Measurements from ENCODE around the gene CNDP2. TPM values are rescaled to one million over a fixed set of nuclear protein-coding genes. Genes with fewer than 3 reads are reported as not detected.

The CNDP2 gene
- polyA plus RNA-seq, 2 of the 4 experiments (the other 2 are of a cell fraction): 93.7 to 106 TPM

DNA sequence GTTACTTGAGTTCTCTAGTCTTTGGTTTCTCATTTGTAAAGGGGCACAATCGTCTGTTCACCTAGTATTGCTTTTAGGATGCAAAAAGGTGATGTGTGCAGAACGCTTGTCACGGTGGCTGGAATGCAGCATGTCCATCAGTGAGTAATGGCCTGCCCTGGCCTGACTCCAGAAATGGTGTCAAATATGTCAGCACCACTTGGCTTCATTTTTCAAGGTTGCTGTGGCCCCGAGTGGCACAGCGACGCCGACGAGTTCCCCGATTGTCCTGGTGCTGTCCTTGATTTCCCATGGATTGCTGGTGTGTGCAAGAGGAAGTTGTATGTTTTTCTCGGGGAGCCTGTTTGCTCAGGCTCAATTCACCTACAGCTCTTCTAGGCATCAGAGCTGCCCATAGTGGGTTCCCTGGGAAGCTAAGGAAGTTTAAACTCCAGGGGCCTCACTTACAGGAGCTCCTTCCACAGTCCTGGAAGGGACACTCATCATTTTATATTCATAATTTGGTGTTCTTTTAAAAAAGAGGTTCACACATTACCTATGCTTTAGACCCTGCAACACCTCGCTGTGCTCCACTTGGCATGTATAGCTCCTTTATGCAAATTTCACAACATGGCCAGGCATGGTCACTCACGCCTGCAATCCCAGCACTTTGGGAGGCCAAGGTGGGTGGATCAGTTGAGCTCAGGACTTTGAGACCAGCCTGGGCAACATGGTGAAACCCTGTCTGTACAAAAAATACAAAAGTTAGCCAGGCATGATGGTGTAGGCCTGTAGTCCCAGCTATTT, 75.9 kb downstream of the CNDP2 start:
- FAIRE-seq: no peak
- Histone ChIP-seq H3K9me3 (no peaks in the 10 kb centered on the region), H3K27ac (no peak overlapping the region), H3K4me3 (no peak overlapping the region), H3K4me2 (no peak overlapping the region), H3K4me1 (no peaks in the 10 kb centered on the region)
- 47% methylated on average over 11 of the region's 12 CpGs for WGBS (ENCODE audit: missing lambda C conversion rate)
- DNase-seq (ENCODE audit: low read depth in 1 of 2, low spot score in 1 of 2): no peak
- ATAC-seq: no peak
- no peak for TF ChIP-seq NR3C1 (IDR thresholded peaks at IDR 0.05)
- no peak for TF ChIP-seq KDM5A (IDR thresholded peaks at IDR 0.05)
- POLR2A ChIA-PET: no interaction called here
- CTCF ChIA-PET: no interaction called here

DNA sequence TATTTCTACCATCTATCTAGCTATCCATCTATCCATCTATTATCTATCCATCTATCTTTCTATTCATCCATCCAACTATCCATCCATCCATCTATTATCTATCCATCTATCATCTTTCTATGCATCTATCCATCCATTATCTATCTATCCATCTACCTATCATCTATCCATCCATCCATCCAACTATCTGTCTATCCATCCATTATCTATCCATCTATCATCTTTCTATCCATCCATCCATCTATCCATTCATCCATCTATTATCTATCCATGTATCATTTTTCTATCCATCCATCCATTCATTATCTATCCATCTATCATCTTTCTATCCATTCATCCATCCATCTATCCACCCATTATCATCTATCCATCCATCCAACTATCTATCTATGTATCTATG, 76.9 kb downstream of the CNDP2 start:
- no peak for TF ChIP-seq EHF (CRISPR knock-in tag; IDR thresholded peaks at IDR 0.05)
- TF ChIP-seq BHLHE40 (IDR thresholded peaks at IDR 0.05; ENCODE audit: low read depth, low read length): no peak
- TF ChIP-seq, protein P1, sequence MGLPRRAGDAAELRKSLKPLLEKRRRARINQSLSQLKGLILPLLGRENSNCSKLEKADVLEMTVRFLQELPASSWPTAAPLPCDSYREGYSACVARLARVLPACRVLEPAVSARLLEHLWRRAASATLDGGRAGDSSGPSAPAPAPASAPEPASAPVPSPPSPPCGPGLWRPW (IDR thresholded peaks at IDR 0.05): no peak
- no peak for TF ChIP-seq CBX2 (IDR thresholded peaks at IDR 0.05; ENCODE audit: borderline replicate concordance, low read depth)
- TF ChIP-seq TP53 (CRISPR knock-in tag; IDR thresholded peaks at IDR 0.05): no peak
- no peak for TF ChIP-seq POLR2AphosphoS2 (conservative IDR thresholded peaks at IDR 0.05; ENCODE audit: low read length)
- TF ChIP-seq, protein P2, sequence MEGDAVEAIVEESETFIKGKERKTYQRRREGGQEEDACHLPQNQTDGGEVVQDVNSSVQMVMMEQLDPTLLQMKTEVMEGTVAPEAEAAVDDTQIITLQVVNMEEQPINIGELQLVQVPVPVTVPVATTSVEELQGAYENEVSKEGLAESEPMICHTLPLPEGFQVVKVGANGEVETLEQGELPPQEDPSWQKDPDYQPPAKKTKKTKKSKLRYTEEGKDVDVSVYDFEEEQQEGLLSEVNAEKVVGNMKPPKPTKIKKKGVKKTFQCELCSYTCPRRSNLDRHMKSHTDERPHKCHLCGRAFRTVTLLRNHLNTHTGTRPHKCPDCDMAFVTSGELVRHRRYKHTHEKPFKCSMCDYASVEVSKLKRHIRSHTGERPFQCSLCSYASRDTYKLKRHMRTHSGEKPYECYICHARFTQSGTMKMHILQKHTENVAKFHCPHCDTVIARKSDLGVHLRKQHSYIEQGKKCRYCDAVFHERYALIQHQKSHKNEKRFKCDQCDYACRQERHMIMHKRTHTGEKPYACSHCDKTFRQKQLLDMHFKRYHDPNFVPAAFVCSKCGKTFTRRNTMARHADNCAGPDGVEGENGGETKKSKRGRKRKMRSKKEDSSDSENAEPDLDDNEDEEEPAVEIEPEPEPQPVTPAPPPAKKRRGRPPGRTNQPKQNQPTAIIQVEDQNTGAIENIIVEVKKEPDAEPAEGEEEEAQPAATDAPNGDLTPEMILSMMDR (IDR thresholded peaks at IDR 0.05): no peak
- no peak for TF ChIP-seq POLR2A (IDR thresholded peaks at IDR 0.05; ENCODE audit: low read length)
- no peak for TF ChIP-seq CEBPB (IDR thresholded peaks at IDR 0.05)
- TF ChIP-seq CBX8 (IDR thresholded peaks at IDR 0.05): no peak
- TF ChIP-seq NPAS2 (CRISPR knock-in tag; IDR thresholded peaks at IDR 0.05; ENCODE audit: borderline replicate concordance): no peak
- no peak for TF ChIP-seq RNF2 (IDR thresholded peaks at IDR 0.05; ENCODE audit: borderline replicate concordance, low read depth)
- no peak for TF ChIP-seq EHMT2 (IDR thresholded peaks at IDR 0.05; ENCODE audit: low read depth)
- no peak for TF ChIP-seq MYC (IDR thresholded peaks at IDR 0.05; ENCODE audit: borderline replicate concordance, low read length)
- TF ChIP-seq PHF8 (IDR thresholded peaks at IDR 0.05; ENCODE audit: borderline replicate concordance, low read depth): no peak
- DNase-seq (ENCODE audit: low read depth in 1 of 2, low spot score in 1 of 2) (no peak), ATAC-seq (no peak), FAIRE-seq (no peak)
- H3K4me3 ChIP-seq: no peak overlapping the region
- no peaks in the 10 kb centered on the region for H3K9me3 ChIP-seq
- ChIA-PET CTCF (interaction anchor here (1.0 kb wide), 1 partner anchor 9 kb away, joined by 4 read pairs; no protein-coding TSS in a partner anchor), POLR2A (no interaction called here)
- H3K4me1 ChIP-seq: no peaks in the 10 kb centered on the region
- H3K4me2 ChIP-seq: no peak overlapping the region
- H3K27ac ChIP-seq: no peak overlapping the region

Other genes with a start within 250 kb of the CNDP2 start
- 132 and 134 TPM in 2 replicates for gene CYB5A, start 204.4 kb upstream of the CNDP2 start, polyA plus RNA-seq (2011; rRNA removed)
- 227 to 287 TPM (median 267 TPM) in 3 replicates for gene CYB5A, start 204.4 kb upstream of the CNDP2 start, polyA plus RNA-seq (2017; fragmentation: RNase III; extraction: RNeasy Plus Mini Kit Qiagen cat#74134 plus additional on column Dnase treatment)
- not detected in 2 replicates for gene C18orf63, start 180.5 kb upstream of the CNDP2 start, polyA plus RNA-seq (2011; rRNA removed)
- not detected in 3 replicates for gene C18orf63, start 180.5 kb upstream of the CNDP2 start, polyA plus RNA-seq (2017; fragmentation: RNase III; extraction: RNeasy Plus Mini Kit Qiagen cat#74134 plus additional on column Dnase treatment)
- not detected in 2 replicates for gene DIPK1C, start 39.1 kb upstream of the CNDP2 start, polyA plus RNA-seq (2011; rRNA removed)
- gene DIPK1C, start 39.1 kb upstream of the CNDP2 start, polyA plus RNA-seq (2017; fragmentation: RNase III; extraction: RNeasy Plus Mini Kit Qiagen cat#74134 plus additional on column Dnase treatment): not detected in 3 replicates
- gene CNDP1, start 38.1 kb downstream of the CNDP2 start, polyA plus RNA-seq (2011; rRNA removed): 0.16 TPM in 1 of 2 replicates, not detected in the other
- gene CNDP1, start 38.1 kb downstream of the CNDP2 start, polyA plus RNA-seq (2017; fragmentation: RNase III; extraction: RNeasy Plus Mini Kit Qiagen cat#74134 plus additional on column Dnase treatment): not detected in 3 replicates
- 3.0 and 3.3 TPM in 2 replicates for gene ZNF407, start 101.5 kb downstream of the CNDP2 start, polyA plus RNA-seq (2011; rRNA removed)
- 2.4 to 2.8 TPM (median 2.5 TPM) in 3 replicates for gene ZNF407, start 101.5 kb downstream of the CNDP2 start, polyA plus RNA-seq (2017; fragmentation: RNase III; extraction: RNeasy Plus Mini Kit Qiagen cat#74134 plus additional on column Dnase treatment)

Data from A549 (cell line).